K562 (cell line): ENCODE data around the gene VTCN1. TPM values are rescaled to one million over a fixed set of nuclear protein-coding genes. Genes with fewer than 3 reads are reported as not detected.

ENCODE experiments used
- ATAC-seq: fragments of 200-7000 bp; cut with Tn5 transposase; 3 replicates; pipeline ENCODE4 v1.9.1; 2020; ENCODE audit warnings: moderate library complexity
- BruUV-seq: library from RNA; stranded (reverse); fragments of 400-500 nt; replicated peaks from 2 replicates; lab custom pipeline; 2021; lab: Mats Ljungman, UMichigan
- CTCF ChIA-PET: fragments of 300-600 bp; formaldehyde crosslinking; extraction: SDS; loops from one replicate; lab custom pipeline; 2021; ENCODE audit warnings: low intra/inter-chr PET ratio; lab: Yijun Ruan, JAX
- POLR2A ChIA-PET: fragments of 300-600, 350-650 bp; sonication (Branson Sonifier 250); formaldehyde crosslinking; extraction: SDS; loops from one replicate; lab custom pipeline; 2021; ENCODE audit warnings: antibody characterized with exemption, inconsistent platforms; lab: Yijun Ruan, JAX
- DNase-seq, 4 experiments: peaks; one replicate each; pipeline versions ENCODE4 v3.0.0 to v3.0.0-alpha.2; 2011 to 2018; ENCODE audit warnings: low spot score in 3 of 4, mixed read lengths in 3 of 4; ENCODE audit errors: extremely low read depth in 1 of 4
- FAIRE-seq: peaks from 2 replicates; lab custom pipeline; 2011; peaks lifted over from hg19 to GRCh38; lab: Jason Lieb, UNC
- H2AFZ ChIP-seq: 2 replicates; pipeline ENCODE4 v1.6.0; 2011; ENCODE audit warnings: low read depth, low read length, control low read depth, inconsistent platforms
- H3K27ac ChIP-seq: fragments of 200-600 bp; 3 replicates; pipeline ENCODE4 v1.8.0; 2011; ENCODE audit warnings: low read depth, mild to moderate bottlenecking, control low read depth, inconsistent platforms, low read length, moderate library complexity, mixed read lengths; ENCODE audit errors: extremely low read depth
- H3K27me3 ChIP-seq, 2 experiments: fragments of 300-600 bp in 1 of 2; 2 replicates in 1 of 2; 3 replicates in 1 of 2; pipeline versions ENCODE4 v1.6.0 to v1.8.0; 2011; ENCODE audit warnings: inconsistent platforms in 2 of 2, low read length in 2 of 2, mild to moderate bottlenecking in 1 of 2, mixed read lengths in 1 of 2, moderate library complexity in 1 of 2; ENCODE audit not compliant: control insufficient read depth in 2 of 2, insufficient read depth in 2 of 2
- H3K36me3 ChIP-seq: fragments of 300-600 bp; 3 replicates; pipeline ENCODE4 v1.8.0; 2011; ENCODE audit warnings: mild to moderate bottlenecking, low read length, inconsistent platforms; ENCODE audit not compliant: control insufficient read depth, insufficient read depth
- H3K4me1 ChIP-seq, 2 experiments: fragments of 200-600 bp in 1 of 2; replicated peaks in 1 of 2; 2 replicates in 1 of 2; 3 replicates in 1 of 2; pipeline versions ENCODE4 v1.5.1 to v1.8.0; 2011; ENCODE audit warnings: inconsistent platforms in 2 of 2, low read length in 2 of 2, mild to moderate bottlenecking in 1 of 2, mixed read lengths in 1 of 2, moderate library complexity in 1 of 2; ENCODE audit not compliant: control insufficient read depth in 2 of 2, insufficient read depth in 2 of 2
- H3K4me2 ChIP-seq: 2 replicates; pipeline ENCODE4 v1.6.1; 2011; ENCODE audit warnings: low read length, control low read depth, inconsistent platforms, mixed read lengths; ENCODE audit not compliant: insufficient read depth
- H3K4me3 ChIP-seq: fragments of 200-600 bp; sonication (generic), shearing (Covaris generic); 2 replicates; pipeline ENCODE4 v1.5.1; 2016; ENCODE audit warnings: control low read depth, inconsistent platforms
- H3K79me2 ChIP-seq: fragments of 200-600 bp; 3 replicates; pipeline ENCODE4 v1.8.0; 2011; ENCODE audit warnings: low read length, inconsistent platforms; ENCODE audit not compliant: control insufficient read depth, insufficient read depth
- H3K9ac ChIP-seq, 2 experiments: 2 replicates each; pipeline versions ENCODE4 v1.6.0 to v1.6.1; 2011; ENCODE audit warnings: low read depth in 2 of 2, low read length in 2 of 2, control low read depth in 1 of 2, inconsistent platforms in 1 of 2, mild to moderate bottlenecking in 1 of 2, mixed read lengths in 1 of 2; ENCODE audit not compliant: insufficient read depth in 1 of 2
- H3K9me1 ChIP-seq: one replicate; pipeline ENCODE4 v1.6.0; 2011; ENCODE audit warnings: inconsistent platforms, mild to moderate bottlenecking, low read length, moderate library complexity; ENCODE audit not compliant: control insufficient read depth, insufficient read depth
- H3K9me3 ChIP-seq: replicated peaks from 2 replicates; pipeline ENCODE4 v1.5.1; 2011; ENCODE audit warnings: low read depth, low read length, inconsistent platforms; ENCODE audit not compliant: control insufficient read depth, insufficient read depth
- H4K20me1 ChIP-seq: replicated peaks from 2 replicates; pipeline ENCODE4 v1.6.1; 2011; ENCODE audit warnings: low read length, inconsistent platforms, mixed read lengths; ENCODE audit not compliant: control insufficient read depth, insufficient read depth
- BMI1 ChIP-seq: fragments of 150-350 bp; IDR thresholded peaks from 2 replicates; pipeline ENCODE4 v1.6.1; 2014; ENCODE audit warnings: low read length
- IRF2 ChIP-seq: sonication (generic); formaldehyde crosslinking; IDR thresholded peaks from 2 replicates; pipeline ENCODE4 v1.8.1; 2022; ENCODE audit warnings: mild to moderate bottlenecking, missing genetic modification reagents
- NCOA6 ChIP-seq: fragments of 450-650 bp; IDR thresholded peaks from 2 replicates; pipeline ENCODE4 v1.6.1; 2017; ENCODE audit warnings: mild to moderate bottlenecking
- SRSF7 ChIP-seq: fragments of 200-400 bp; formaldehyde crosslinking; optimal IDR thresholded peaks from 2 replicates; pipeline ENCODE3; 2017; ENCODE audit warnings: mild to moderate bottlenecking, low read depth, low read length
- SRSF9 ChIP-seq: fragments of 200-400 bp; formaldehyde crosslinking; IDR thresholded peaks from 2 replicates; pipeline ENCODE4 v1.6.1; 2017; ENCODE audit warnings: low read depth, low read length, borderline replicate concordance
- ZNF507 ChIP-seq: conservative IDR thresholded peaks from 2 replicates; pipeline ENCODE4 v1.6.1; 2017; ENCODE audit warnings: missing genetic modification characterization, missing compliant biosample characterization
- ZNF785 ChIP-seq: fragments of 250-450 bp; sonication (Bioruptor Pico); IDR thresholded peaks from 2 replicates; pipeline ENCODE4 v1.4.0; 2020; ENCODE audit warnings: mild to moderate bottlenecking
- WGBS: fragments of 100-300 bp; shearing (Covaris generic); methylation state at CpG from one replicate; pipeline ENCODE4 v1.1.6; 2016; ENCODE audit warnings: low coverage, mixed read lengths; ENCODE audit not compliant: insufficient coverage; ENCODE audit errors: missing lambda C conversion rate; 5-methylcytosine and 5-hydroxymethylcytosine counted together
- in situ Hi-C: fragments of 300-500 bp; cut with MboI; formaldehyde crosslinking; loops from 4 replicates; pipeline ENCODE4 v1.15.0; 2018; ENCODE audit warnings: inconsistent platforms, mixed read lengths
- intact Hi-C: fragments of 100-400 bp; cut with micrococcal nuclease; formaldehyde crosslinking; loops from 2 replicates; pipeline ENCODE4 v1.14.2; 2022
- polyA plus RNA-seq, 8 experiments: library from polyadenylated mRNA; depleted of rRNA in 4 of 8; stranded (reverse) in 5 of 8; unstranded in 3 of 8; fragments of >200 nt; fragmentation: Nextera tagmentation in 2 of 8; fragmentation: Illumina TruSeq in 1 of 8; extraction: Ambion mirVana in 2 of 8; extraction: Trizol in 1 of 8; gene quantifications; 2 replicates each; pipeline versions ENCODE4 v1.2.1 to v1.2.3, GENCODE V29; 2011 to 2014; ENCODE audit warnings: inconsistent platforms in 1 of 8, missing spikeins in 1 of 8
- total RNA-seq, 7 experiments: library from RNA; depleted of rRNA in 6 of 7; stranded (reverse); fragments of >200 nt in 6 of 7; fragmentation: Illumina TruSeq in 2 of 7; extraction: Trizol in 2 of 7; gene quantifications; 2 replicates each; pipeline versions ENCODE4 v1.2.1 to v1.2.3, GENCODE V29; 2011 to 2021; ENCODE audit warnings: low replicate concordance in 1 of 7
- TF ChIP-seq, protein P1 (sequence below): fragments of 450-650 bp; conservative IDR thresholded peaks from 2 replicates; pipeline ENCODE4 v1.6.1; 2016; ENCODE audit warnings: missing genetic modification characterization, low read depth, mild to moderate bottlenecking, missing compliant biosample characterization, moderate library complexity

VTCN1 gene
- total and polyA plus RNA-seq, 9 of the 15 experiments (the other 6 are each of a cell fraction or from before 2014, with no cell fraction given), result not detected

DNA sequence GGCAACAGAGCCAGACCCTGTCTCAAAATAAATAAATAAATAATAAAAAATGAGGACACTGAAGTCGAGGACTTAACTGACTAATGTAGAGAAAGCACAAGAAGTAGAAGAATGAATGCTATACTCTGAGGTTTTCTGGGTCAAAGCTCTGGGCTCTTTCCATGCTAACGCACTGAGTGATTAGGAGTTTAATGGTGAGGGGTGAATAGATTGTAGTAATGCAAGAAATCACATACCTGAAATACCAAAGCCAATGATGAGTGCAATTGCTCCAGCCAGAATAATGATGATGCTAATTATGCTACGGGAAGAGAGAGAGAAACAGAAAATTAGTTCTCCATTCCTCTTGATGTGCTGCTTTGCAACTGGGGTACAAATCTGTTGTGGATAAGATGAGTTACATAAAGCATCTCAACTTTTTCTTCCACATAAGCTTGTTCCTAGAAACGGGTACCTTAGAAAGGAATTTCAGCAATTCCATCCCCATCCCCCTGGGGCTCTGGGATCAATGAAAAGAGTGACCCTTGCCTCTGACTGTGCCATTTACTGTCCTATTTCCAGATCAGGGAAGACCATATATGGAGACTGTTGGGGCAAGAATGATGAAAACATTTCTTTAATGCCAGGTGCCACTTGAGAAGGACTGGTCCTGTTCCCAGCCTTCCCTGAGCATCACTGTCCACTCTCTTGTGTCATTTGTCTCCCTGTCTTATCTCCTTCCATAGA is 40.7 kb downstream of the VTCN1 start:
- FAIRE-seq (no peak), ATAC-seq (no peak), DNase-seq (no peak)
- Histone ChIP-seq H3K4me3 (no peak overlapping the region), H3K27me3 (peaks cover 15 to 30% of the 10 kb centered on the region in 2 experiments; a peak in 4 of 5 replicates), H3K36me3 (no peaks in the 10 kb centered on the region), H3K27ac (no peak overlapping the region), H3K9me3 (peaks cover 3% of the 10 kb centered on the region; the same call in 1 of the 2 replicates), H3K9ac (no peak overlapping the region), H3K4me2 (no peak overlapping the region), H4K20me1 (no peaks in the 10 kb centered on the region), H3K79me2 (no peaks in the 10 kb centered on the region), H3K4me1 (no peaks in the 10 kb centered on the region), H2AFZ (no peak overlapping the region), H3K9me1 (no peaks in the 10 kb centered on the region)
- ChIA-PET CTCF (interaction anchor here (0.5 kb wide), 1 partner anchor 43 kb away, joined by 6 read pairs; no protein-coding TSS in a partner anchor), POLR2A (interaction anchor here (1.7 kb wide), 1 partner anchor 15 kb away, joined by 5 read pairs; no protein-coding TSS in a partner anchor)
- WGBS, result 0% methylated on average over 4 of the region's 4 CpGs
- in situ Hi-C loops, result no loop called here
- intact Hi-C loops, result no loop called here
- BruUV-seq, result no TSS peak
- no peak for TF ChIP-seq IRF2
- no peak for TF ChIP-seq ZNF507 (tag)
- no peak for TF ChIP-seq BMI1

DNA sequence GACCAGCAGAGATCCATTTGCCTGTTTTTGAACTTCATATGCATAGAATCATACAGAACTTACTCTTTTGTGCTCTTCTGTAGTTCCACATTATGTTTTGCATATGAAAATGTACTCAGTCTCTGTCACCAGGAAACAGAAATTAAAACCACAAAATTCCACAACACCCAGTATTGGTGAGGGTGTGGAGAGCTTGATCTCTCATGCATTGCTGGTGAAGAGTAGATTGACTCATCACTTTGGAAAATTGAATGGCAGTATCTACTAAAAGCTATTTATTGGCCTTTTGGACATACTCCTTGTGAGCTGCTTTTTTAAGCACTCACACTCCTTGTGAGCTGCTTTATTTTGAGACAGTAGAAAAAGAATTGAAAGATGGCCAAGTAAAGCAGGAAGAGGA is 43.3 kb downstream of the VTCN1 start:
- Histone ChIP-seq H4K20me1 (no peaks in the 10 kb centered on the region), H3K4me3 (no peak overlapping the region), H3K79me2 (no peaks in the 10 kb centered on the region), H3K9ac (no peak overlapping the region), H3K36me3 (no peaks in the 10 kb centered on the region), H3K4me2 (no peak overlapping the region), H3K27me3 (peaks cover 5 to 17% of the 10 kb centered on the region in 2 experiments; a peak in 3 of 5 replicates), H3K9me3 (0 out of 2 replicates have a peak, but pooled peaks cover 3% of the 10 kb centered on the region), H3K9me1 (no peaks in the 10 kb centered on the region), H3K27ac (no peak overlapping the region), H2AFZ (no peak overlapping the region), H3K4me1 (no peaks in the 10 kb centered on the region)
- DNase-seq (no peak), FAIRE-seq (no peak), ATAC-seq (no peak)
- ChIA-PET CTCF (no interaction called here), POLR2A (interaction anchor here (0.5 to 1.2 kb wide), 2 partner anchors 39 to 276 kb away, joined by 3 to 5 read pairs; no protein-coding TSS in a partner anchor)
- in situ Hi-C loops (no loop called here), intact Hi-C loops (no loop called here)
- BruUV-seq, result no TSS peak
- TF ChIP-seq SRSF9 (no peak), NCOA6 (no peak), SRSF7 (no peak), ZNF785 (CRISPR knock-in tag) (no peak)
- TF ChIP-seq, protein P1, sequence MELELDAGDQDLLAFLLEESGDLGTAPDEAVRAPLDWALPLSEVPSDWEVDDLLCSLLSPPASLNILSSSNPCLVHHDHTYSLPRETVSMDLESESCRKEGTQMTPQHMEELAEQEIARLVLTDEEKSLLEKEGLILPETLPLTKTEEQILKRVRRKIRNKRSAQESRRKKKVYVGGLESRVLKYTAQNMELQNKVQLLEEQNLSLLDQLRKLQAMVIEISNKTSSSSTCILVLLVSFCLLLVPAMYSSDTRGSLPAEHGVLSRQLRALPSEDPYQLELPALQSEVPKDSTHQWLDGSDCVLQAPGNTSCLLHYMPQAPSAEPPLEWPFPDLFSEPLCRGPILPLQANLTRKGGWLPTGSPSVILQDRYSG (tag), result no peak
